Uterus (tissue), 2 donors: ENCODE data around the gene ARHGAP10.

Experiments
- CTCF ChIP-seq, 4 experiments: fragments of 200-600 bp in 2 of 4; fragments of 450-650 bp in 2 of 4; sonication (generic) in 2 of 4; IDR thresholded peaks; one replicate each; pipeline ENCODE4 v1.5.1; 2016 to 2019; ENCODE audit warnings: antibody characterized with exemption in 4 of 4, mild to moderate bottlenecking in 2 of 4, moderate library complexity in 1 of 4
- POLR2A ChIP-seq, 2 donors: fragments of 450-650 bp; IDR thresholded peaks; one replicate each; pipeline ENCODE4 v1.6.1; 2016; ENCODE audit warnings: antibody characterized with exemption in 2 of 2, mild to moderate bottlenecking in 1 of 2, moderate library complexity in 1 of 2

DNA sequence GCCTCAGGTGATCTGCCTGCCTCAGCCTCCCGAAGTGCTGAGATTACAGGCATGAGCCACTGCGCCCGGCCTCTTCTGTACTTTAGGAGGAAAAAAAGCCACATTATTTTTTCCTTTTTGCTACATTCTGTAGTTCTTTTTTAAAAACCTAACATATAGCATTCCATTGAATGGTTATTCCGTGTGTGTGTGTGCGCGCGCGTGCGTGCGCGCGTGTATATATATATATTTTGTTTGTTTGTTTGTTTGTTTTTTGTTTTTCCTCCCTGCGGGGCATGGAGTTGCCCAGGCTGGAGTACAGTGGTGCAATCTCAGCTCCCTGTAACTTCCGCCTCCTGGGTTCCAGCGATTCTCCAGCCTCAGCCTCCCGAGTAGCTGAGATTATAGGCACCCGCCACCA lies 59.5 kb downstream of the ARHGAP10 start:
- TF ChIP-seq CTCF (IDR thresholded peaks at IDR 0.05) (no peak), POLR2A (IDR thresholded peaks at IDR 0.05) (no peak)
